Erythroblast (primary cell): ENCODE results near the gene ZNF831.

Experiments
- DNase-seq, 2 experiments: peaks; one replicate each; lab custom pipeline; 2025; lab: John Stamatoyannopoulos, UW
- GATA1 ChIP-seq: IDR thresholded peaks from 2 replicates; pipeline ENCODE4 v1.6.1; 2011; ENCODE audit warnings: low read depth, mild to moderate bottlenecking, control low read depth, low read length, moderate library complexity
- POLR2A ChIP-seq: IDR thresholded peaks from 2 replicates; pipeline ENCODE4 v1.6.1; 2011; ENCODE audit warnings: mild to moderate bottlenecking, low read length

The ZNF831 gene

DNA sequence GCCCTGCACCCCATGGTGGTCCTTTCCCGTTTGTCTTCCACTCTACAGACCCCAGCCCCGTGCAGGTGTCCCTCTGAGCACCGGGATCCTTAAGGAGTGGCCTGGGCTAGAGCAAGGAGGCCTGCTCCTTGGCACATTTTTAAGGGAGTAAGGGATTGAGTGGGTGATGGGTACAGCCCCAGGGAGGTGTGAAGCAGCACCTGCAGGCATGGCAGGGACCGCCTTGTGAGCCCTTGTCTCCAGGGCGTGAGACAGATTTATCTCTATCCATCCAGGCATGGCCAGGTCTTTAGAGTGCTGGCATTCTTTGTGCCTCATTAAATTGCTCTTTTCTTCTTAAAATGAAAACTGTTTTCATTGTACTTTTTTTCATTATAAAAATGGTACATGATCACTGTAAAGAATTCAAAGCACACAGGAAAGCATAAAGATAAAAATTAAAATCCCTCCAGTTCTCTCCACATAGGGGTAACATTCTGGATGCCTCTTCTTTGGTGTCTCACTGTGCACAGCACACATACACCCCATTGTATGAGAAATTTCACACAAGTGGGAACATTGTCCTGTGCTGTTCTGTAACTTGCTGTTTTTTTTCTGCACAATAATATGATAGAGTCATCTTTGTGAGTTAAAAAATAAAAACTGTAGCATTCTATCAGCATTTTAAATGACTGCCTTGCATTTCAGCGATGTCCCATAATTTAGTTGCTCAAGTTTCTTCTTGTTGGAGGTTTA, 31.9 kb upstream of the ZNF831 start:
- TF ChIP-seq GATA1 (no peak), POLR2A (no peak)
- DNase-seq: no peak

DNA sequence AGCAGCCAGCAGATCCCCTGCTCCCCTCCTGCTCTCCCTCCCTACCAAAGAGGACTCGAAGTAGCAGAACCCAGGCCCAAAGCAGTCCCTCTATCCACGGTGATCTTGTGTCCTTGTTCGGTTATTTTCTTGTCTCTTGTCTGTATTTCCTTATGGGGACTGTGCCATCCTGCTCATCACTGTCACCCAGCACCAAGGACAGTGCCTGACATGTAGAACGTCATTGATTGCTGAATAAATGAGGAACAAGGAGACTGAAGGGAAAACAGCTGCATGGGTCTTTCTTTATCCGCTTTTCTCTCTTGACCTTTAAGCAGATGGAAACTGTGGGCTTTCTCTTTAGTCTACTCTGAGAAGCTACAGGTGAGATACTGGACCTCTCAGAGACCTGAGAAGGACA, 29.4 kb upstream of the ZNF831 start:
- no peak for TF ChIP-seq GATA1
- no peak for TF ChIP-seq POLR2A
- DNase-seq: no peak

DNA sequence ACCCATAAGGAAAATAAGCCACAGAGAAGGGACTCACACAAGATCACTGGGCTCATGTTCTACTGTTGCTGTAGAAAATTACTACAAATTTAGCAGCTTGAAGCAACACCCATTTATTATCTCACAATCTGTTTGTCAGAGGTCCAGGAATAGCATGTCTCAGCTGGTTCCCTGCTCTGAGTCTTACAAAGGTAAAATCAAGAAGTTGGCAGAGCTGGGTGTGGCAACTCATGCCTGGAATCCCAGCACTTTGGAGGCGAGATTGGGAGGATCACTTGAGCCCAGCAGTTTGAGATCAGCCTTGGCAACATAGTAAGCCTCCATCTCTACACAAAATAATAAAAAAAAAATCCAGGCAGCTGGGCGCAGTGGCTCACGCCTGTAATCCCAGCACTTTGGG, 28.5 kb upstream of the ZNF831 start:
- DNase-seq: no peak
- TF ChIP-seq POLR2A (no peak), GATA1 (no peak)

GRCh38 chr20:59136027-59136426, 27.6 kb upstream of the ZNF831 start:
- TF ChIP-seq GATA1 (no peak), POLR2A (no peak)
- DNase-seq: no peak

DNA sequence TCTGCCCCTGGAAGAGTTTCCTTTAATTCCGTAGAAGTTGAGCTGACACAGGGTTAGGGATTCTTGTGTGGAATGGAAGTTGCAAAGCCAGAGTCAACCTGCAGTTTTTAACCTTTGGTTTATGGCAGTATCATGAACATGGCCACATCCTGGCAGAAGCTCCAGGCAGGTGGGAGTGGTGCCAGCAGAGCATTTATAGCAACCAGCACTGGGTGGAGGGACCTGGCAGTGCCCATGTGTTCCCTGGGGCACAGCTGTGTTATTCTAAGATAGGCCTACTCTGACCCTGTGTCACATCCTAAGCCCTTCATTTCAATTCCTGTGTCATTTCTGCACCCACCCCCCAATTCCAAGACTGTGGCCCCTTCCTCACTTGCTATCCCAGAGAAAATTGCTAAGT, 26.1 kb upstream of the ZNF831 start:
- TF ChIP-seq GATA1 (no peak), POLR2A (no peak)
- DNase-seq: no peak

DNA sequence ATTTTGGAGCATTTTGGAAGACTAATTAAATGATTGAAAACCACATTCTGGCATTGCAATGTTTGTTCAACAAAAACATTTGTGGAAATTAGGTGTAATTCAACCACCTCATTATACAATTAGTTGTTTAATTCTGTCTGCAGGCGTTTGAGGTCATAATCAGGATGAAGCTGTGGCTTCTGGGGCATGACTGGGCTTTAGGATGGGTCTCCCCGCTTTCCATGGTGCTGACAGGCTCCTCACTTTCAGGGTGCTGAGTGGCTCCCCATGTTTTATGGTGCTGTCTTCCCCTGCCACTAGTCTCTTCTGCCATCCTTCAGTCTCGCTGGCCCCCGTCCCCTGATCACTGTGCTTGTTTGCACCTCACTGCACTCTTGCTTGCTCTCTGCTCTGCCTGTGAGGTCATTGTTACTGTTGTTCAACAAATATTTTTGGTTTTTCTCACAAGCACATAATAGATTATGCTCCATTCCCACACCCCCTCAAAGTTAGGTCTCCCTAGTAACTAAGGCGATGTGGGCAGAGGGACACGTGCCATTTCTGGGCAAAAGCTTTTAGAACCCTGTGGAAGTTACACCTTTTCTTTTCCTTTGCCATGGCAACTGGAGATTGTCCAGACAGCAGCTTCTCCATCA, 25.4 kb upstream of the ZNF831 start:
- TF ChIP-seq GATA1: no peak
- no peak for TF ChIP-seq POLR2A

DNA sequence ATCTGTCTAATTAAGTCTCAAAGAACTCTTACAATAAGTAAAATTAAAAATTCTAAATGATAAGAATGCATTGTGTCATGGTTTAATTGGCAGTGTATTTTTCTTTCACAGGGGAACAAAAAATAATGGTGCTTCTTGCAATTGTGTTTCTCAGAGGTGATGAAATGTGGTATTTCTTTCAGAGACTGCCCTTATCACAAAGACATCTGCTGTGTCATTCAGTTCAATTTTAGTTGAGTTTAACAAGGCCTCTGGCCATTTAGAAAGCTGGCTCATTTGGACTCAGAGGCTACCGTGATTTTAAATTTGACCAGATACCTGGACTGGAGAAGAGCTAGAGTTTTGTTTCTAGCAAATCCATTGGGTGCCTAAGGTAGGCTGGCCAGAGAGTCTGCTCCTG, 23.6 kb upstream of the ZNF831 start:
- TF ChIP-seq POLR2A (no peak), GATA1 (no peak)

More for the DNA sequence above, 25.4 kb upstream of the ZNF831 start:
- no peak for DNase-seq

GRCh38 chr20:59141818-59142581, 21.6 kb upstream of the ZNF831 start:
- peak in 1 of 2 experiments; percentile 12 for DNase-seq
- TF ChIP-seq GATA1: no peak
- no peak for TF ChIP-seq POLR2A

More for the DNA sequence above, 23.6 kb upstream of the ZNF831 start:
- DNase-seq: no peak

DNA sequence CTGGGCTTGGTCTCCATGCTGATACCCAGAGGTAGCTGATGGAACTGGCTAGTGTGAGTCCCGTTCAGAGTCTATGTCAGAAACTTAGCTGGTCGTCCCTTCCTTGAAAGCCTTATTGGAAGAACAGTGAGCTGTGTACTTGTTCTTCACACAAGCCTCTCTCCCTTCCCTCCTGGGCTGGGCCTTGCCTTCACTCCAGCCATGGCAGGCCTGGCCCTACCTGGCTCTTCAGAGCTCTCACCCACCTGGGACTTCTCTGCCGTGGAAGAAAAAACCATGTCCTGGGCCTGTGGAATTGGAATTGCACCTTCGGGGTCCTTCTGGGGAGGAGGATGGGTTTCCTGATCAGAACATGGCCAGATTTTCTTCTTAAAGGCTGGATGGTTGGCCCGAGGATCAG, 20.3 kb upstream of the ZNF831 start:
- TF ChIP-seq GATA1 (no peak), POLR2A (no peak)
- no peak for DNase-seq

DNA sequence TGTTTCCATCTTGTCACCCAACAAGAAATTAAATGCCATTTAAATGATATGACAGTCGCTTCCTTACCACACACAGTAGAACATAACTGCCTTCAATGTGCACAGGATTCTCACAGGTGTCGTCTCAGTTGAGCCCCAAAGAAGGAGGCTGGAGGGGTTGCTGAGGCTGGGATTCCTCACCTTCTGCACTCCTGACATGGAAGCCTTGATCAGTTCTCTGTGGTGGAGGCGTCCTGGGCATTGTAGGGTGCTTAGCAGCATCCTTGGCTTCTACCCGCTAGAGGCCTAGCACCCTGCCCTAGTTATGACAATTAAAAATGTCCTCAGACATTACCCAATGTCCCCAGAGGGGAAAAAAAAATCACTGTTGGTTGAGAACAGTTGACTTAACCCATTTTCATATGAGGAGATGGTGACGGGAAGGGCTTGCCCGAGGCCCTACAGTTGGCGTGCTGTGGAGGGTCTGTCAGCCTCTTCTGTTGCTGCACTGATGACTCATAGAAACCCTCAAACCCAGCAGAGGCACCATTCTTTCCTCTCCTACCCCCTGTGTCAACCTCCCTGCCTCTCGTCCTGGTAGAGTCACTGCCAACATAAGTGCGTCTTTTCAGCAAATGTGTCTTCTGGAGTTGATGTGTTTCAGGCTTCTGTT, 19.3 kb upstream of the ZNF831 start:
- TF ChIP-seq GATA1: no peak
- no peak for TF ChIP-seq POLR2A
- DNase-seq: no peak

DNA sequence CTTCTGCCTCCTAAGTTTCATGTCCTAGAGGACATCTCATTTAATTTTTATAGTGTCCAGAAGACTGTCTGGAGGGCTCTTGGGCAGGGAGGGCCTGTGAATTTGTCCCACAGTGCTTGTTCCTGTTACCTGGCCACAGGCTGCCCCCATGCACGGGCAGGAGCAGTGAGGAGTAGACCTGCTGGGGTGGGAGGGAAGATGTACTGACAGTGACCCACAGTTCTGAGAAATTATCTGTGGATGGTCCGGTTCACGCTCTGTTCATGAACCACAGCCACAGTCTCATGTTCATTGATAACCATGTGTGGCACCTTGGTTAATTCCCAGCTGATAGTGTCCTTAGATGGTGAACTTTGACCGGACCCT, 18.8 kb upstream of the ZNF831 start:
- TF ChIP-seq GATA1 (no peak), POLR2A (no peak)
- no peak for DNase-seq

DNA sequence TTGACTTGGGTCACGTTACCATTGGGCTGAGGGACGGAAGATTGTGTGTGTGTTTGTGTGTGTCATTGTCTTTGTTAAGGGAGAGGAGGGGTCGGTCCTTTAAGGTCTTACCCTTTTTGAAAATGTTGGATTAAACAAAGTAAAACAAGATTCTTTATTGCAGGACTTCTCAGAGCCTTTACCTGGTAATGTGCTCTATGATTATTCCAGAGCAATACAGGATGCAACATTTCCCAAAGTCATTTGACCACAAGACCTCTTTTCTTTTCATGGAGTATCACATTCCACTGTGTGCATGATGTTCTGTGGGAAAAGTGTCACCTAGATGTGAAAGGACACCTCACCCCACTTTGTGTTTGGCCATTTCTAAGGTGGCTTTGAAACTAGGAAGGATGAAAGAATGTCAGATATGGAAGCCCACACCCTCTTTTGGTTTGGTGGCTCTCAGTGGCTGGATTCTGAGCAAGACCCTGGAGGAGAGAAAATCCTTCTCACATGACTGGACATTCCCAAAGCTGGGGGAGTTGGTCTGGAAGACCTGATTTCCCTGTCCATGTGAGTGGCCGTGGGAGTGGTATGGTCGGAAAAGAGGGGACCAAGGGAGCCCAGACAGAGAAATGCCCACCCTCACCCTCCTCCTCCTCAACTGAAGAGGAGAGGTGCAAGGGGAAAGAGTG, 18.2 kb upstream of the ZNF831 start:
- DNase-seq: no peak
- no peak for TF ChIP-seq POLR2A
- TF ChIP-seq GATA1: no peak
